Naive B cell (primary cell): ENCODE results near the gene ZNF536. TPM values are rescaled to one million over a fixed set of nuclear protein-coding genes. Genes with fewer than 3 reads are reported as not detected.

Experiments used
- ATAC-seq, 2 donors: fragments of 150-1000 bp; cut with Tn5 transposase; 2 replicates each; pipeline ENCODE4 v1.10.0; 2021; ENCODE audit warnings: low read depth in 2 of 2, mild to moderate bottlenecking in 2 of 2, moderate library complexity in 2 of 2
- DNase-seq: peaks from one replicate; pipeline ENCODE4 v3.0.0; 2022
- H3K27ac Mint-ChIP-seq, 6 donors: one replicate each; pipeline ENCODE4 v1.8.0; 2020 to 2022; ENCODE audit warnings: mild to moderate bottlenecking in 6 of 6, mixed read lengths in 6 of 6, moderate library complexity in 5 of 6, inconsistent platforms in 2 of 6
- H3K27me3 Mint-ChIP-seq, 3 donors: one replicate each; pipeline ENCODE4 v1.8.0; 2021 to 2022; ENCODE audit warnings: mixed read lengths in 3 of 3, mild to moderate bottlenecking in 1 of 3
- H3K36me3 Mint-ChIP-seq, 2 donors: one replicate each; pipeline ENCODE4 v1.8.0; 2020 to 2022; ENCODE audit warnings: mixed read lengths in 2 of 2, inconsistent platforms in 1 of 2, mild to moderate bottlenecking in 1 of 2
- H3K4me1 Mint-ChIP-seq, 3 donors: one replicate each; pipeline ENCODE4 v1.8.0; 2020 to 2022; ENCODE audit warnings: mixed read lengths in 3 of 3, inconsistent platforms in 1 of 3, mild to moderate bottlenecking in 1 of 3, moderate library complexity in 1 of 3
- H3K4me3 Mint-ChIP-seq, 8 donors: one replicate each; pipeline ENCODE4 v1.8.0; 2020 to 2022; ENCODE audit warnings: mild to moderate bottlenecking in 8 of 8, mixed read lengths in 8 of 8, moderate library complexity in 8 of 8, inconsistent platforms in 2 of 8
- H3K9me3 Mint-ChIP-seq, 7 donors: one replicate each; pipeline ENCODE4 v1.8.0; 2020 to 2022; ENCODE audit warnings: mixed read lengths in 7 of 7, mild to moderate bottlenecking in 5 of 7, inconsistent platforms in 2 of 7, moderate library complexity in 1 of 7
- polyA plus RNA-seq, 6 donors: library from polyadenylated mRNA; unstranded; fragments of 300-500 nt; fragmentation: Illumina TruSeq; gene quantifications; one replicate each; pipeline ENCODE4 v1.2.3, GENCODE V29; 2021; ENCODE audit warnings: low read depth in 6 of 6

Gene ZNF536
- polyA plus RNA-seq, 6 donors from 2014 or later: 0.08 TPM; not detected in 5

DNA sequence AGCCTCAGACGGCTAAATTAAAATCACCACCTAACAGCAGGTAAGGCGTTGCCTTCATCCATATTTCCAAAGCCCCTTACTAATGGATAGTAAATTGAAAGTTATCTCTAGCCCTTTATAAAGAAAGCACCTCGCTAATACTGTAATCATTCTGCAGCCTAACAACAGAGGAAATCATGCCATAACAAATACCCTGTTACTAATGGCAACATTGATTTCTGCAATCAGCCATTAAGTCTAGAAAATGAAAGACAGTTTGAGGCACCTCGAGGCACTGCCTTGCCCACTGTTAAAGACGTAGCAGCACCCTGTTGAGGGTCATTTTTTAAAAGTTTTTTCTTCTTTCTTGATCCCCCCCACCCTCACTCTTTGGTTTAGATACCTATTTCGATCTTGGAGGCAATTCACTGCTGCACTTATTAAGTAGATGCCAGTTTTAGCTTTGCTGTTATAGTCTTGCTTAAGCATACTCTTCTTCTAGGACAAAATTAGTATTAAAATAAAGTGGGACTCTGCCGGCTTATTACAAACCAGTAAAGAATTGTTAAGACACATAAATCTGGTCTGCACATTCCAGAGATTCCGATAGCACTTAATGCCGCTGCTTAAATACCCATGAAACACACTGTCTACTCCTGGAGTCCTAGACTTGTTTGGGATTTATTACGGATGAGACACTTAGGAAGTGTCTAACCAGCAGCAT lies 74.8 kb downstream of the ZNF536 start:
- peaks cover 0 to 4% (median 0%) of the 10 kb centered on the region in 3 donors for H3K27me3 Mint-ChIP-seq
- H3K9me3 Mint-ChIP-seq: peaks cover 0 to 2% (median 0%) of the 10 kb centered on the region in 7 donors
- no peaks in the 10 kb centered on the region for H3K36me3 Mint-ChIP-seq
- ATAC-seq (no peak), DNase-seq (no peak)
- no peak overlapping the region for H3K27ac Mint-ChIP-seq
- peaks cover 3 to 7% (median 5%) of the 10 kb centered on the region in 3 donors for H3K4me1 Mint-ChIP-seq
- no peak overlapping the region for H3K4me3 Mint-ChIP-seq

DNA sequence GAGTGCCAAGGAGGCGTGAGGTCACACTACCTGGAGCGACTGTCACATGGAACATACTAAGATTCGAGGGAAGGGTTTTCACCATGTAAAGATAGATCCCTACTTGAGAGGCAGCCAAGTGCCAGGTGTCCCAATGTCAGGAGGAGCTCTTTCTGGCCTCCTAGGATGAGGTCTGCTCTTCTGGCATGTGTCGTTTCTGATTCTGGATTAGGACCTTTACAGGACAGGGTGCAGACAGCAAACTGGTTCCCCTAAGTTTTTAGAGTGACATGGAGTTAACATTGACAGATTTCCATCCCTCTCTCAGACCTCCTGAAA lies 75.3 kb downstream of the ZNF536 start:
- ATAC-seq: no peak
- no peak for DNase-seq
- H3K4me1 Mint-ChIP-seq: peaks cover 3 to 7% (median 5%) of the 10 kb centered on the region in 3 donors
- no peak overlapping the region for H3K27ac Mint-ChIP-seq
- peaks cover 0 to 3% (median 0%) of the 10 kb centered on the region in 7 donors for H3K9me3 Mint-ChIP-seq
- peaks cover 0 to 4% (median 0%) of the 10 kb centered on the region in 3 donors for H3K27me3 Mint-ChIP-seq
- H3K4me3 Mint-ChIP-seq: no peak overlapping the region
- H3K36me3 Mint-ChIP-seq: no peaks in the 10 kb centered on the region

DNA sequence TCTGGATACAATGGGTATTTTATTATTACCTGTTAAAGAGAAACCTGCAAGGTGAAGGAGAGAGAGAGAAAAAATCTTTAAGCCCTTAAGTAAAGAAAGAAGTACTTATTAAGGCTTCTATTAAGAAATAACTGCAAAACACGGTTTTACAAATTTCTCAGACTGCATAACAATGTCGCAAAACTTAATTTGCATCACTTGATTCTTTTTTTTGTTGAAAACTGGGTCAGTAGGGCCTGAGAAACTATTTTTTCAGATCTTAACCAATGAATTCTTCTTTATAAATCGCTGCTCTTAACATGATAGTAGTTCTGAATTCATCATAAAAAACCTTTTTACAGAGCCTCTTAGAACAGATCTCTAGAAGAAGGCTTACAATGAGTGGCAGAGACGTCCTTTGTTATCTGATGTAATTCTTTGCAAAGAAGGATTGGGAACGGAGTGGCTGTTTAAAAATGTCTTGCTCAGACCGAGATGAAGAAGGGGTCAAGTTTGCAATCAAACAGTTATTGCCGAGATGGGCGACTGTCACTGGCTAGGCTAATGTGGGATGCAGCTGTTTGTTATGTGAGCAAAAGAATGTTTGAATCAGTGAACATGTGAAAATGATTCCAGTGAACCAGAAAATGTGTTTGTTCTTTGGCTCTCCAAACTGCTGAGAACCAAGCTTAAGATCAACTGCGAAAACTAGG lies 76.3 kb downstream of the ZNF536 start:
- Mint-ChIP-seq H3K27me3 (peaks cover 0 to 4% (median 0%) of the 10 kb centered on the region in 3 donors), H3K4me1 (peaks cover 3 to 7% (median 5%) of the 10 kb centered on the region in 3 donors), H3K36me3 (no peaks in the 10 kb centered on the region), H3K9me3 (peaks cover 0 to 3% (median 0%) of the 10 kb centered on the region in 7 donors), H3K27ac (no peak overlapping the region), H3K4me3 (no peak overlapping the region)
- DNase-seq (no peak), ATAC-seq (no peak)

DNA sequence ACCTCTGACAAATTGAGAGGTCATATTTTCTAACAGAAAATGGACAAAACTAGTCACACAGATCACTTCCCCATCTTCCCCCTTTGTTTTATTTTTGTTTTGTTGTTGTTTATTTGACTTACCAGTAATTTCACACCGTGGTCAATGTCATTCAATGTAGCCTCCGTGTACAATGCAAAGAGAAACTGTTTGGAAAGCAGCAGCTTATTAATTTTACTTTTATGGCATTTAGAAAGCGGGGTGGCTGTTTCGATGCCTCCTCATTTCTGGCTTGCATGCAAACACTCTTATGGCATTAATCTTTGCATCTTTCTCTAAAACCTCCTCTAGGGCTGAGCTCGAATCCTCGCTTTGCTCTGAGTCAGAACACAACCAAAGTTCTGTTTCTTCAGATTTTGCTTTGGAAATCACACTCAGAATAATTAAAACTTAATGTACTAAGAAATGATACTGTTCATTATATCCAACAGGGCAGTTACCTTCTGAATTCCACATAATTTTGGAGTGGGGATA lies 77.0 kb downstream of the ZNF536 start:
- DNase-seq: no peak

DNA sequence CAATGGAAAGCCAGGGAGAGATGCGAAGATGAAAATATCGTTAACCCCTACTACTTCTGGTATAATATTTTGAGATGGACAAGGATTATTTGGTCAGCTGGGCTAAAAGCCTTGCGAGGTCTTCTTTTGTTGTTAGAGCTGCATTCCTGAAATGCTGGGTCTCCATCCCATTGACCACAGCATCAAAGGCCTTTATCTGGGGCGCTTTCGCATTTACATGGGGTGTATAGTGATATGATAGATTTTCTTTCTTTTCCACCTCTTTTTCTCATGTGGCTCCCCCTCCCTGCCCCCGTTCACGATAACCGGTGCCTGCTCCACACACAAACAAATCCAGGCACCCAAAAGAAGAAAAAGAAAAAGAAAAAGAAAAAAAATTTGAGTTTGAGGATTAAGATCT lies 77.5 kb downstream of the ZNF536 start:
- Mint-ChIP-seq H3K36me3 (no peaks in the 10 kb centered on the region), H3K4me3 (peak overlapping the region in 2 of 8 donors; percentile 10 to 22), H3K4me1 (peaks cover 3 to 7% (median 5%) of the 10 kb centered on the region in 3 donors), H3K9me3 (peaks cover 0 to 3% (median 0%) of the 10 kb centered on the region in 7 donors), H3K27ac (no peak overlapping the region), H3K27me3 (peaks cover 0 to 4% (median 0%) of the 10 kb centered on the region in 3 donors)
- no peak for ATAC-seq
- DNase-seq: no peak

More for the DNA sequence above, 77.0 kb downstream of the ZNF536 start:
- ATAC-seq: no peak
- Mint-ChIP-seq H3K4me3 (no peak overlapping the region), H3K9me3 (peaks cover 0 to 3% (median 0%) of the 10 kb centered on the region in 7 donors), H3K27me3 (peaks cover 0 to 4% (median 0%) of the 10 kb centered on the region in 3 donors), H3K27ac (no peak overlapping the region), H3K36me3 (no peaks in the 10 kb centered on the region), H3K4me1 (peaks cover 3 to 7% (median 5%) of the 10 kb centered on the region in 3 donors)

DNA sequence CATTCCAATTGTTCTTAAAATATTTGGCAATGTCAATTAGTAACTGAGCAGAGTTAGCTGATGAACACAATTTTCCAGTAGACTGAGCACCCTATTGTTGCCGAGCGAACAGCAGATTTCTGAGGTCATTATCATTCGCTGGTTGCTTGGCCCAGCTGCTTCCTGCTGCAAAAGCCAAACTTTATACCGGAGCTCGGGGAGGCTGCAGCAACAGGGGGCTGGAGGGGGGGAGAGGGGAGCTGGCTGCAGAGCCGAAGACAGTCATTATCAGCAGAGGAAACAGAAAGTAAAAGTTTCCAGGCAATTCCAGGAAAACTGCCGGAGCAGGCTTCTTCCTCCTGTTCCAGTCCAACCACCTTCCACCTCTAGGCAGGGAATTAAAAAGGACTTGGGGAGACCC lies 77.9 kb downstream of the ZNF536 start:
- Mint-ChIP-seq H3K27me3 (peaks cover 0 to 4% (median 0%) of the 10 kb centered on the region in 3 donors), H3K9me3 (peaks cover 0 to 3% (median 0%) of the 10 kb centered on the region in 7 donors), H3K36me3 (no peaks in the 10 kb centered on the region), H3K4me3 (peak overlapping the region in 5 of 8 donors; percentile 10 to 53 (median 22)), H3K27ac (peak overlapping the region in 1 of 6 donors; percentile 26), H3K4me1 (peaks cover 3 to 7% (median 5%) of the 10 kb centered on the region in 3 donors)
- DNase-seq (no peak), ATAC-seq (no peak)

DNA sequence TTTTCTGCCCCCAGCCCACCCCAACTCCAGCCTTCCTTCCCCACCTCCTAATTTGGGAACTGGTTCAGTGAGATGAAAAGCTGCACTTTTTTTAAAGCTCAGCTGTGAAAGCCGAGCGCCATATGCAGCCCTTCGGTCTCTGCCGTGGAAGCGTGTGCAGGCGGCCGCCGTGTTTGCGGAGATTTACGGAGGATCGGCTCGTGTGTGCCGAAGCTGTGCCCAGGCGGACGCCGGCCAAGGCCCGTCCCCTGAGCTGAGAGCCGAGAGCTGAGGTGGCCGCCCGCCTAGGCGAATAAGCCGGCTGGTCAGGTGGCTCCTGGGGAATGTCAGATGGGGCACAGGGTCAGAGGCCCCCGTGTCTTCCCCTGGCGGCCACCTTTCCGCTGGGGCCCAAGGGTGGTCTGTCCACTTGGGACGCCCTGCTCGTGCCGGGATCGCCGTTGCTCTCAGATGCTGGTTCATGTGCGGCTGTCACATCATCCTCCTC lies 78.7 kb downstream of the ZNF536 start:
- Mint-ChIP-seq H3K27me3 (peaks cover 0 to 4% (median 0%) of the 10 kb centered on the region in 3 donors), H3K27ac (no peak overlapping the region), H3K4me1 (peaks cover 3 to 7% (median 5%) of the 10 kb centered on the region in 3 donors), H3K9me3 (peaks cover 0 to 3% (median 0%) of the 10 kb centered on the region in 7 donors), H3K4me3 (peak overlapping the region in 1 of 8 donors; percentile 26), H3K36me3 (no peaks in the 10 kb centered on the region)
- DNase-seq (no peak), ATAC-seq (no peak)

DNA sequence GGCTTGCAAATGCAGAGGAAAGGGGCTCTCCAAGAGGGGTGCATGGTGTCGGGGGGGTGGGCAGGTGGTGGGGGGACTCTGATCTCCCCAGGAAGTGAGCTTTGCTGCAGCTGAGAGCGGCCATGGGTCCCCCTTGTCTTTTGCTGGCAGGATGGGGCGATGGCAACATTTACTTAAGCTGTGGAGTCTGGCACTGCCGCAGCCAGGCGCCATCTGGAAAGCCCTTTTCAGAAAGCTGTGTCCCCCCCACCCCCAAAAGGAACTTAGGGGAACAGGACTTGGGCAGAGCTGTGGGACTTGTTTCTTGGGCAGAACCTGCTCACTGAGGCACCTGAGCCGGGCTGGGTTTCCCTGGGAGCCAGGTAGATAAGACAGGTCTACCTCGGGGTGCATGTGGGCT lies 80.7 kb downstream of the ZNF536 start:
- peaks cover 0 to 4% (median 0%) of the 10 kb centered on the region in 3 donors for H3K27me3 Mint-ChIP-seq

DNA sequence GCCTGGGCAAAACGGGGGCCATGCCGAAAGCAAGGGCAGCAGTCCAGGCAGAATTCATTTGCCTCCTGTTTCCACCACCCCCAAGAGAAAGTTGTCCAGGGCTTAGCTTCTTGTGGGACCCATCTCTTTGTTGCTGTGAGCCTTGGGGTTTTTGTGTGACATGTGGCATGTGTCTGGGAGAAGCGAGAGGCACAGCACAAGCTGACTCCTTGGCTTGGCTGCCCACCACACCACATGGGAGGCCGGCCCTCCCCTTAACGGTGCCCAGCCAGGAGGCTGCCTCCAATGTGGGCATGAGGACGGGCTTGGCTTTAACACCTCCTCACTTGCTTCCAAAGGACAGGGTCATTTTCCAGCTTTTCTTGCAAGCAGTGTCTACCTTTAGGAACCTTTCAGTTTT lies 81.6 kb downstream of the ZNF536 start:
- no peak overlapping the region for H3K27ac Mint-ChIP-seq
- H3K4me1 Mint-ChIP-seq: peaks cover 3 to 7% (median 5%) of the 10 kb centered on the region in 3 donors
- DNase-seq (no peak), ATAC-seq (no peak)
- H3K4me3 Mint-ChIP-seq: no peak overlapping the region
- H3K27me3 Mint-ChIP-seq: peaks cover 0 to under 1% (median 0%) of the 10 kb centered on the region in 3 donors
- H3K9me3 Mint-ChIP-seq: peaks cover 0 to 5% (median 0%) of the 10 kb centered on the region in 7 donors
- H3K36me3 Mint-ChIP-seq: no peaks in the 10 kb centered on the region

More for the DNA sequence above, 80.7 kb downstream of the ZNF536 start:
- Mint-ChIP-seq H3K4me1 (peaks cover 3 to 7% (median 5%) of the 10 kb centered on the region in 3 donors), H3K4me3 (no peak overlapping the region), H3K36me3 (no peaks in the 10 kb centered on the region), H3K9me3 (peaks cover 0 to 3% (median 0%) of the 10 kb centered on the region in 7 donors), H3K27ac (no peak overlapping the region)
- DNase-seq (no peak), ATAC-seq (no peak)

DNA sequence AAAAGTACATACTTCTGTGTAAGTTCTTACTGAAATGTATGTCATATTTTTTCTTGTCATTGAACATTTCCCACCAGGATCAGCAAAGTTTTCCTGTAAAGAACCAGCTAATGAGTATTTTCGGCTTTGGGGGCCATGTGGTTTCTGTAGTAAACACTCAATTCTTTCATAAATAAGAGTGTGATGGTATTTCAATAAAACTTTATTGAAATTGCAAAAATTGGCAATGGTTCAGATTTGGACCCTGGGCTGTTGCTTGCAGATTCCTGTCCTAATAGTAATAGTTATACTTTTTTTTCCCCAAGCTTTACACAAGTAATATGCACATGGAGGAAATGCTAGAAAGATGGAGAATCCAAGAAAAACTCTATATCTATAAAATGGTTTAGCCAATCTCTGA lies 83.7 kb downstream of the ZNF536 start:
- H3K4me3 Mint-ChIP-seq: no peak overlapping the region
- ATAC-seq (no peak), DNase-seq (no peak)
- H3K36me3 Mint-ChIP-seq: no peaks in the 10 kb centered on the region
- H3K4me1 Mint-ChIP-seq: no peaks in the 10 kb centered on the region
- peaks cover 0 to 9% (median 3%) of the 10 kb centered on the region in 7 donors for H3K9me3 Mint-ChIP-seq
- no peaks in the 10 kb centered on the region for H3K27me3 Mint-ChIP-seq
- no peak overlapping the region for H3K27ac Mint-ChIP-seq

DNA sequence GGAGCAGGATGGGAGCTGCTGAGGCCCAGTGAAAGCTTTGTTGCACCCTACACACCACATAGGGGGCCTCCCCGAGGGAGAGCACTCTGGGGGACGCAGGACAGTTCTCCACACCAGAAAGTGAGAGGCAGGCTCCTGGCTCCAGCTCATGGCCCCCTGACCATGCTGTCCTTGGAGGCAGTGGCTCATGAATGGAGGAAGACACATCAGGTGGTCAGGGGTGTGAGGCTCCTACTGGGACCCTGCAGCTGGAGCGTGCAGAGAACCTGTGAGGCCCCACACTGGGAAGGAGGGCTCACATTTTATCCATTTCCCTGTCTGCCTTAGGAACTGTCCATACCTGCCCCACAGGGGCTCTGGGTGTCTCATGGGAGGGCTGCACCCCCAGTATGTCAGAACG lies 85.3 kb downstream of the ZNF536 start:
- no peak overlapping the region for H3K4me3 Mint-ChIP-seq
- no peak for ATAC-seq

DNA sequence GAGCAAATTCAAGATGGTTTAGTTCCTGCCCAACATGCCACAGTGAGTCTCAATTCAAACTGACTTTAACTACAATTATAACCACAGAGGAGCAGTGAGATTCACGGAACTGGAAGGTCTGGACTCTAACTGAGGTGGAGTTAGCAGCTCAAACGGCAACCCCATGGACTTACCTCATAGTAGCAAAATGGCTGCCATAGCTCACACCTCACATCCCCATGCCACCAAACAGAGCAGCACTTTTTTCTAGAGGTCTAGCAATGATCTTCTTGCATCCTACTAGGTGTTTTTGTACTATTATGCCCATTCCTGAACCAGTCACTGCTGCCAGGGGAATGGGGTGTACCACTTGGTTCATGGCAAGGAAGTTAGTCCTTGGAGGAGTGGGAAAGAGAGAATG lies 87.7 kb downstream of the ZNF536 start:
- H3K4me1 Mint-ChIP-seq: no peaks in the 10 kb centered on the region
- ATAC-seq (no peak), DNase-seq (no peak)
- no peaks in the 10 kb centered on the region for H3K27me3 Mint-ChIP-seq
- H3K27ac Mint-ChIP-seq: no peak overlapping the region
- H3K4me3 Mint-ChIP-seq: no peak overlapping the region
- H3K36me3 Mint-ChIP-seq: no peaks in the 10 kb centered on the region
- peaks cover 0 to 9% (median 0%) of the 10 kb centered on the region in 7 donors for H3K9me3 Mint-ChIP-seq

More for the DNA sequence above, 85.3 kb downstream of the ZNF536 start:
- Mint-ChIP-seq H3K9me3 (peaks cover 0 to 9% (median 0%) of the 10 kb centered on the region in 7 donors), H3K27ac (peak overlapping the region in 1 of 6 donors; percentile 67), H3K27me3 (no peaks in the 10 kb centered on the region), H3K36me3 (no peaks in the 10 kb centered on the region), H3K4me1 (no peaks in the 10 kb centered on the region)
- no peak for DNase-seq

DNA sequence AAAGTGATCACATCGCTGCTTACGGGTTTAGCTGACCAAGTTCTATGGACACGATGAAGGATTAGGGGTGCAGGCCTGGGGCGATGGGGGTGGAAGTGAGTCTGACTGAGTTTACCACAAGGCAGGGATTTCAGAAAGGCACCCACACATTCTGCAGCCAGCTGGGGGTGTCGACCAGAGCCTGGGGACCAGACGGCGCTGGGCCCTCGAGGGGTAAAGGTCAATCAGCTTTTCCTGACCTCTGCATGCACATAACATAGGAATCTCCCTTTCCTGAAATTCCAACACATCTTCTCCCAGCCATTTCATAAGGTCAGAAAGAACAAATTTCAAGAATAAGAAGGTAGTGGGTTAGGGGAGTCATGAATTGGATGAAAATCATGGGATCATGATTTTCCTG lies 92.0 kb downstream of the ZNF536 start:
- ATAC-seq (no peak), DNase-seq (no peak)
- Mint-ChIP-seq H3K36me3 (no peaks in the 10 kb centered on the region), H3K4me3 (no peak overlapping the region), H3K4me1 (no peaks in the 10 kb centered on the region), H3K27ac (no peak overlapping the region), H3K27me3 (no peaks in the 10 kb centered on the region), H3K9me3 (peaks cover 2 to 11% (median 8%) of the 10 kb centered on the region in 7 donors)
